ENCODE results near the gene ACOT11. TPM values are rescaled to one million over a fixed set of nuclear protein-coding genes. Genes with fewer than 3 reads are reported as not detected.

The ACOT11 gene
- total and polyA plus RNA-seq, 2 of the 4 experiments (the other 2 are of a cell fraction), result 2.5 to 2.7 TPM

DNA sequence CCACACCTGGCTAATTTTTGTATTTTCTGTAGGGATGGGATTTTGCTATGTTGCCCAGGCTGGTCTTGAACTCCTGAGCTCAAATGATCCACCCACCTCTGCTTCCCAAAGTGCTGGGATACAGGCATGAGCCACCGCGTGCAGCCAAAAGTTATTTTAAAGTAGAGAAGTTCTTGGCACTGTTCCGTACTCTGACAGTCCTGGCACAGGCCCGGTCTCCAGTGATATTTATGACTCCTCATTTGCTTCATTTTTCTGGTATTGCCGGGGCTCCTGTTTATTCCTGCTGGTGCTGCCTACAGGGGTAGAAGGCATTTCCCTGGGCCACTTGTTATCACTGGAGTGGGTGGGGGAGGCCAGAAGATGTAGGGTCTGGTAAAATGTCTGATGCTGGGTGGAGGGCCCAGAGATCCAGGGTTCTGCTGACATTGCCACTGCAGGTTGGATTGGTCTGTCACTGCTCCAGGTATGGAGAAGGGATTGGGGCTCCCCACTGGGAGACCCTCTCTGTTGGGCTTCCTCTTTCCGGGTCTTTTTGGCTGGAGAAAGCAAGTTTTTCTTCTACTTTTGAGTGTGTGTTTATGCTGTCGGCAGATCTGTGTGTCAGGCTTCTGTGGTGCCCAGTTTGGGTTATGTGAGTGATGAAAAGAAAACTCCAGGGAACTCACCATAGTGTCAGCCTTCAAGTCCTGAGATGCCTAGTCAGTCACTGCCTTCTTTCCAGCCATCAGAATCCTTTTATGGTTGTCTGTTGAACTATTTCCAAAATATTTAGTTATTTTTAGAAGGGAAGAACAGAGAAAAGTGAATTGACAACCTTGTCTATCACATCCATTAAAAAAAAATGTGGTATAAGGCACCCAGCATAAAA, 98.0 kb downstream of the ACOT11 start (continued):
- TF ChIP-seq, protein P1, sequence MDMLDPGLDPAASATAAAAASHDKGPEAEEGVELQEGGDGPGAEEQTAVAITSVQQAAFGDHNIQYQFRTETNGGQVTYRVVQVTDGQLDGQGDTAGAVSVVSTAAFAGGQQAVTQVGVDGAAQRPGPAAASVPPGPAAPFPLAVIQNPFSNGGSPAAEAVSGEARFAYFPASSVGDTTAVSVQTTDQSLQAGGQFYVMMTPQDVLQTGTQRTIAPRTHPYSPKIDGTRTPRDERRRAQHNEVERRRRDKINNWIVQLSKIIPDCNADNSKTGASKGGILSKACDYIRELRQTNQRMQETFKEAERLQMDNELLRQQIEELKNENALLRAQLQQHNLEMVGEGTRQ (IDR thresholded peaks at IDR 0.05; ENCODE audit: low read depth, low read length), result no peak
- TF ChIP-seq MAZ (IDR thresholded peaks at IDR 0.05; ENCODE audit: borderline replicate concordance, low read depth, low read length) (no peak), FOS (IDR thresholded peaks at IDR 0.05; ENCODE audit: low read depth, low read length) (no peak), CEBPB (IDR thresholded peaks at IDR 0.05; ENCODE audit: low read depth, low read length) (no peak), MXI1 (IDR thresholded peaks at IDR 0.05; ENCODE audit: borderline replicate concordance, low read depth, low read length) (no peak), CHD1 (IDR thresholded peaks at IDR 0.05; ENCODE audit: low read depth, low read length) (no peak)
